Osteocyte (in vitro differentiated cells): ENCODE measurements around the gene MBTPS2. TPM values are rescaled to one million over a fixed set of nuclear protein-coding genes. Genes with fewer than 3 reads are reported as not detected.
A peak's percentile ranks its signal among the peaks of the same experiment; 100 is the strongest.

Experiments
- DNase-seq: peaks from one replicate; pipeline ENCODE4 v3.0.0; 2021; ENCODE audit warnings: mixed read lengths; ENCODE audit not compliant: unreplicated experiment; ENCODE audit errors: extremely low spot score
- H3K27ac Mint-ChIP-seq: one replicate; pipeline ENCODE4 v1.8.0; 2021; ENCODE audit warnings: mild to moderate bottlenecking, mixed read lengths; ENCODE audit not compliant: unreplicated experiment
- H3K27me3 Mint-ChIP-seq: one replicate; pipeline ENCODE4 v1.8.0; 2021; ENCODE audit warnings: mixed read lengths; ENCODE audit not compliant: unreplicated experiment
- H3K36me3 Mint-ChIP-seq: one replicate; pipeline ENCODE4 v1.8.0; 2021; ENCODE audit warnings: mixed read lengths; ENCODE audit not compliant: unreplicated experiment
- H3K4me1 Mint-ChIP-seq: one replicate; pipeline ENCODE4 v1.8.0; 2021; ENCODE audit warnings: mixed read lengths; ENCODE audit not compliant: unreplicated experiment
- H3K4me3 Mint-ChIP-seq: one replicate; pipeline ENCODE4 v1.8.0; 2021; ENCODE audit warnings: mild to moderate bottlenecking, moderate library complexity, mixed read lengths; ENCODE audit not compliant: unreplicated experiment
- H3K9me3 Mint-ChIP-seq: one replicate; pipeline ENCODE4 v1.8.0; 2021; ENCODE audit warnings: mixed read lengths; ENCODE audit not compliant: unreplicated experiment
- CTCF ChIP-seq: fragments of 200-600 bp; sonication (generic); IDR thresholded peaks from 2 replicates; pipeline ENCODE4 v1.5.0; 2021; ENCODE audit warnings: antibody characterized with exemption, mild to moderate bottlenecking, moderate library complexity
- long read RNA-seq: library from polyadenylated mRNA; unstranded; transcript quantifications from one replicate; pipeline ENCODE4 v2.0.0, GENCODE V29; 2021
- total RNA-seq: library from RNA; stranded (reverse); gene quantifications from 2 replicates; pipeline ENCODE4 v1.2.1, GENCODE V29; 2021

The MBTPS2 gene
- 23.7 and 25.1 TPM in 2 replicates for total RNA-seq
- long read RNA-seq, full-length matches to known transcripts: 93 of 177 reads
- long read RNA-seq, partial matches to known transcripts: 34 of 177 reads
- long read RNA-seq, other reads (novel, unspliced or antisense): 50 of 177 reads

DNA sequence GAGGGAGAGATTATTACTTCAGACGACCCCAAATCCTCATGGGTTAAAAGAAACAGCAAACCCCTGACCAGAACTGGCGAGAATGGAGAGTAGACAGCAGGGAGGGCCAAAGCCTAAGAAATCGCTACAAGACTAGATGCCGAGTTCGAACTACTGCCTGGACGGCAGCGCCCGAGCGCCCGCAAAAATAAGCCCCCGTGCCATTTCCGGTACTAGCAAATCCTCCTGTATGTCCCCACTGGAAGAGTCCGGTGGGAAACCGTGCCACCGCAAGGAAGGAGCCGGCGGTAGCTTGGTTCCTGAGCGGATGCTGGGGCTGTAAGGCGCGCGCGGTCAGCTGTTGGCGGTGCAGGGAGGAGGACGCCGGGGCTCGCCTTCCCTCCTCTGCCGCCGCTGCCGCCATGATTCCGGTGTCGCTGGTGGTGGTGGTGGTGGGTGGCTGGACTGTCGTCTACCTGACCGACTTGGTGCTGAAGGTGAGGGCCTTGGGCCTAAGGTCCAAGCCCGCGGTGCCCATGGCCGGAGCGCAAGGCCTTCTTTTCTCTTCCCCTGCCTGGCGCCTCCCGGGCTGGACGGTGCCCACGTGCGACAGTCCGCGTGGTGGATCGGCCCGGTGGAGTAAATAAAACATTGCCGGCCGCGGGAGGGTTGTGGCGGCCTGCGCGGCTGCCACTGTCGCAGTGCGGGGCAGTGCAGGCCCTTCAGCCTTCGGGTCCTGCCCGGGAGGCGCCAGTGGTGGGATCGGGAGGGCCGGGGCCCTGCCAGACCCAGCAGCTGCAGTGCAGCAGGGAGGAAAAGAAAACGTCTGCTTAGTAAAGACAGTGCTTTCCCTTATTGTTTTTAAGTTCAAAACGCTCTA is at the start of gene MBTPS2:
TSS of gene MBTPS2 (plus strand) at position 284 of the 859 bp plus-strand sequence. CDS start at position 402, 118 bp downstream.
- no peaks in the 10 kb centered on the region for H3K9me3 Mint-ChIP-seq
- no peaks in the 10 kb centered on the region for H3K27me3 Mint-ChIP-seq
- H3K27ac Mint-ChIP-seq: peak within 1 kb of the TSS; percentile 90
- peak; percentile 92 for DNase-seq
- H3K4me1 Mint-ChIP-seq: peaks cover 15% of the 10 kb centered on the region
- H3K4me3 Mint-ChIP-seq: peak within 1 kb of the TSS; percentile 86
- TF ChIP-seq CTCF: peak; percentile 58
- H3K36me3 Mint-ChIP-seq: peaks cover 3% of the 10 kb centered on the region

GRCh38 chrX:21798677-21799219 is 40.7 kb upstream of the MBTPS2 start:
- no peak for DNase-seq
- peaks cover 26% of the 10 kb centered on the region for H3K4me1 Mint-ChIP-seq
- peaks cover 5% of the 10 kb centered on the region for H3K27me3 Mint-ChIP-seq
- no peak overlapping the region for H3K4me3 Mint-ChIP-seq
- no peak overlapping the region for H3K27ac Mint-ChIP-seq
- no peak for TF ChIP-seq CTCF
- H3K36me3 Mint-ChIP-seq: no peaks in the 10 kb centered on the region
- H3K9me3 Mint-ChIP-seq: no peaks in the 10 kb centered on the region

DNA sequence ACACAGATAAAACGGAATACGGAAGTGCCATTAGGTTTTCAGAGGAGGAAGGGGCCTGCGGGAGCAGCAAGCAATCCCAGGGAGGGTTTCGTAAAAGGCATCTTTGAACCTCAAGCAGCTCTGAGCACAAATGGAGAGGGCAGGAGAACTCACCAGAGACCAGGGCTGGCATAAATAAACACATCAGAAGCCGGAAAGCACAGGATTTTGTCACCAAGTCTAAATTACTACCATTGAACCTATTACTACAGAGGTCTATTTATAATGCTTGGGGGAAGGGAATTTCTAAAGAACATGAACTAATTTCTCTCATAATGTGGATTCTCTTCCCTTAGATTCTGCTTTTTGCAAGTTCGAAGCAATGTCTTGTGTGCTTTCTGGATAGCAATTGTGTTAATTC is 39.6 kb upstream of the MBTPS2 start:
- Mint-ChIP-seq H3K4me3 (no peak overlapping the region), H3K27me3 (no peaks in the 10 kb centered on the region), H3K27ac (no peak overlapping the region), H3K4me1 (peaks cover 26% of the 10 kb centered on the region), H3K36me3 (no peaks in the 10 kb centered on the region), H3K9me3 (no peaks in the 10 kb centered on the region)
- no peak for DNase-seq
- no peak for TF ChIP-seq CTCF

- H3K36me3 Mint-ChIP-seq: no peaks in the 10 kb centered on the region
- H3K27ac Mint-ChIP-seq: no peak overlapping the region
- H3K9me3 Mint-ChIP-seq: no peaks in the 10 kb centered on the region
- no peak for DNase-seq
- peaks cover 26% of the 10 kb centered on the region for H3K4me1 Mint-ChIP-seq
- no peak overlapping the region for H3K4me3 Mint-ChIP-seq
- H3K27me3 Mint-ChIP-seq: no peaks in the 10 kb centered on the region
- no peak for TF ChIP-seq CTCF
Measured at GRCh38 chrX:21800344-21800770, 39.1 kb upstream of the MBTPS2 start.

DNA sequence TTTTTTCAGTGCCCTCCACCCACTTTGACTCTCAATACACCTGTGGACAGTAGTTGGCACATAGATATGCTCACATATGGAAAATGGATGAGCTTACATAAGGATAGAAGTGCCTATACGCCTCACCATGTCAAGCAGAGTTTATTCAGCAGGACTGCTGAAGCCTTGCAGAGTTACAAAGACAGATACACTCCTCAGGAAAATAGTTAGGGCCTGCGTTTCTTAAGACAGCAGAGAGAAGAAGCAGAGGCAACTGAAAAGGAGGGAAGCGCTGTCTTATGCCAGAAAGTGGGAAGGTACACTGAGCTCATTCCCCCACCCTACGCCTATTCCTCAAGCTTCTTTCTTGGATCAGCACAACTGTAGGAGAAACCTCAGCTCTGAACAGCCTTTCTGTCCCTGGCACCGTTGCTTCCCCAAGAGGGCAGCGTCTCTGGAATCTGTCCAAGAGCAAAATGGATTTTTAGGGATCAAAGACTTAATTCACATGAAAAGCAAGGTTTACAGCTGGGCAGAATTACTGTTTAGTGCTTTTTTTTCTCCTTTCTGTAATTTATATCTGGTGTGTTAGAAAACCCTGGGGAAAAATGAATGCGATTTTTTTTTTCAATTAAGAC is 37.3 kb upstream of the MBTPS2 start:
- no peak for TF ChIP-seq CTCF
- H3K36me3 Mint-ChIP-seq: no peaks in the 10 kb centered on the region
- peaks cover 26% of the 10 kb centered on the region for H3K4me1 Mint-ChIP-seq
- no peak for DNase-seq
- no peak overlapping the region for H3K27ac Mint-ChIP-seq
- no peaks in the 10 kb centered on the region for H3K9me3 Mint-ChIP-seq
- peaks cover 3% of the 10 kb centered on the region for H3K27me3 Mint-ChIP-seq
- no peak overlapping the region for H3K4me3 Mint-ChIP-seq
